Smooth muscle cell (in vitro differentiated cells): Measurements from ENCODE around the gene TRIM39. TPM values are rescaled to one million over a fixed set of nuclear protein-coding genes. Genes with fewer than 3 reads are reported as not detected.

Experiments
- DNase-seq: peaks from one replicate; lab custom pipeline; 2025; ENCODE audit not compliant: unreplicated experiment; lab: John Stamatoyannopoulos, UW
- H2AFZ ChIP-seq: fragments of 200-600 bp; sonication (generic); 2 replicates; pipeline ENCODE4 v1.6.0; 2016; ENCODE audit warnings: antibody characterized with exemption, low read depth, mild to moderate bottlenecking
- H3F3A ChIP-seq: fragments of 200-600 bp; sonication (generic); 2 replicates; pipeline ENCODE4 v1.6.0; 2017; ENCODE audit warnings: antibody characterized with exemption, low read depth
- H3K27ac ChIP-seq: fragments of 200-600 bp; sonication (generic); 2 replicates; pipeline ENCODE4 v1.5.1; 2016; ENCODE audit warnings: low read depth, mild to moderate bottlenecking
- H3K27me3 ChIP-seq: fragments of 200-600 bp; sonication (generic); 2 replicates; pipeline ENCODE4 v1.6.1; 2016; ENCODE audit warnings: low read depth, mild to moderate bottlenecking
- H3K36me3 ChIP-seq: fragments of 200-600 bp; sonication (generic); 2 replicates; pipeline ENCODE4 v1.5.1; 2016; ENCODE audit warnings: low read depth
- H3K4me1 ChIP-seq: fragments of 200-600 bp; sonication (generic); 2 replicates; pipeline ENCODE4 v1.5.1; 2016; ENCODE audit warnings: low read depth
- H3K4me2 ChIP-seq: fragments of 200-600 bp; sonication (generic); 2 replicates; pipeline ENCODE4 v1.6.0; 2016; ENCODE audit warnings: mild to moderate bottlenecking
- H3K4me3 ChIP-seq: fragments of 200-600 bp; sonication (generic); 2 replicates; pipeline ENCODE4 v1.5.1; 2016; ENCODE audit warnings: mild to moderate bottlenecking
- H3K79me2 ChIP-seq: fragments of 200-600 bp; sonication (generic); 2 replicates; pipeline ENCODE4 v1.6.0; 2016; ENCODE audit warnings: low read depth, mild to moderate bottlenecking
- H3K9ac ChIP-seq: fragments of 200-600 bp; sonication (generic); 2 replicates; pipeline ENCODE4 v1.6.0; 2016; ENCODE audit warnings: low read depth
- H3K9me3 ChIP-seq: fragments of 200-600 bp; sonication (generic); replicated peaks from 2 replicates; pipeline ENCODE4 v1.5.1; 2016; ENCODE audit warnings: low read depth
- H4K20me1 ChIP-seq: fragments of 200-600 bp; sonication (generic); 2 replicates; pipeline ENCODE4 v1.6.0; 2016; ENCODE audit warnings: low read depth
- WGBS: methylation state at CpG from one replicate; pipeline ENCODE4 v1.1.7; 2016; ENCODE audit warnings: low lambda C conversion rate; 5-methylcytosine and 5-hydroxymethylcytosine counted together
- polyA plus RNA-seq: library from polyadenylated mRNA; unstranded; fragments of >200 nt; fragmentation: Nextera tagmentation; extraction: Ambion mirVana; gene quantifications from 2 replicates; pipeline ENCODE4 v1.2.1, GENCODE V29; 2016
- total RNA-seq: library from RNA; depleted of rRNA; stranded (reverse); fragments of >200 nt; gene quantifications from 2 replicates; pipeline ENCODE4 v1.2.3, GENCODE V29; 2014
- TF ChIP-seq, protein P1 (sequence below): fragments of 200-600 bp; sonication (generic); IDR thresholded peaks from 2 replicates; pipeline ENCODE4 v1.5.1; 2017; ENCODE audit warnings: borderline replicate concordance, mild to moderate bottlenecking, antibody characterized with exemption; ENCODE audit not compliant: insufficient read depth, poor library complexity, severe bottlenecking

Gene TRIM39
- total and polyA plus RNA-seq, 2 experiments from 2014 or later = 12.4 to 22.6 TPM

DNA sequence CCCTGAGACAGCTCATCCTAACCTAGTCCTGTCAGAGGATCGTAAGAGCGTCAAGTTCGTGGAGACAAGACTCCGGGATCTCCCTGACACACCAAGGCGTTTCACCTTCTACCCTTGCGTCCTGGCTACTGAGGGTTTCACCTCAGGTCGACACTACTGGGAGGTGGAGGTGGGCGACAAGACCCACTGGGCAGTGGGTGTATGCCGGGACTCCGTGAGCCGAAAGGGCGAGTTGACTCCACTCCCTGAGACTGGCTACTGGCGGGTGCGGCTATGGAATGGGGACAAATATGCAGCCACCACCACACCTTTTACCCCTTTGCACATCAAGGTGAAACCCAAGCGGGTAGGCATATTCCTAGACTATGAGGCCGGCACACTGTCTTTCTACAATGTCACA is 15.0 kb downstream of the TRIM39 start:
- H3K4me3 ChIP-seq = no peak overlapping the region
- H3K9me3 ChIP-seq = no peaks in the 10 kb centered on the region
- H3K27ac ChIP-seq = no peak overlapping the region
- H3K9ac ChIP-seq = no peak overlapping the region
- H3F3A ChIP-seq = no peaks in the 10 kb centered on the region
- 96% methylated on average over 16 of the region's 16 CpGs for WGBS
- no peak overlapping the region for H2AFZ ChIP-seq
- peaks cover 15% of the 10 kb centered on the region for H3K36me3 ChIP-seq
- H4K20me1 ChIP-seq = no peaks in the 10 kb centered on the region
- no peaks in the 10 kb centered on the region for H3K79me2 ChIP-seq
- H3K4me2 ChIP-seq = no peak overlapping the region
- H3K27me3 ChIP-seq = no peaks in the 10 kb centered on the region
- no peaks in the 10 kb centered on the region for H3K4me1 ChIP-seq
- DNase-seq = no peak
- TF ChIP-seq, protein P1, sequence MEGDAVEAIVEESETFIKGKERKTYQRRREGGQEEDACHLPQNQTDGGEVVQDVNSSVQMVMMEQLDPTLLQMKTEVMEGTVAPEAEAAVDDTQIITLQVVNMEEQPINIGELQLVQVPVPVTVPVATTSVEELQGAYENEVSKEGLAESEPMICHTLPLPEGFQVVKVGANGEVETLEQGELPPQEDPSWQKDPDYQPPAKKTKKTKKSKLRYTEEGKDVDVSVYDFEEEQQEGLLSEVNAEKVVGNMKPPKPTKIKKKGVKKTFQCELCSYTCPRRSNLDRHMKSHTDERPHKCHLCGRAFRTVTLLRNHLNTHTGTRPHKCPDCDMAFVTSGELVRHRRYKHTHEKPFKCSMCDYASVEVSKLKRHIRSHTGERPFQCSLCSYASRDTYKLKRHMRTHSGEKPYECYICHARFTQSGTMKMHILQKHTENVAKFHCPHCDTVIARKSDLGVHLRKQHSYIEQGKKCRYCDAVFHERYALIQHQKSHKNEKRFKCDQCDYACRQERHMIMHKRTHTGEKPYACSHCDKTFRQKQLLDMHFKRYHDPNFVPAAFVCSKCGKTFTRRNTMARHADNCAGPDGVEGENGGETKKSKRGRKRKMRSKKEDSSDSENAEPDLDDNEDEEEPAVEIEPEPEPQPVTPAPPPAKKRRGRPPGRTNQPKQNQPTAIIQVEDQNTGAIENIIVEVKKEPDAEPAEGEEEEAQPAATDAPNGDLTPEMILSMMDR = no peak

DNA sequence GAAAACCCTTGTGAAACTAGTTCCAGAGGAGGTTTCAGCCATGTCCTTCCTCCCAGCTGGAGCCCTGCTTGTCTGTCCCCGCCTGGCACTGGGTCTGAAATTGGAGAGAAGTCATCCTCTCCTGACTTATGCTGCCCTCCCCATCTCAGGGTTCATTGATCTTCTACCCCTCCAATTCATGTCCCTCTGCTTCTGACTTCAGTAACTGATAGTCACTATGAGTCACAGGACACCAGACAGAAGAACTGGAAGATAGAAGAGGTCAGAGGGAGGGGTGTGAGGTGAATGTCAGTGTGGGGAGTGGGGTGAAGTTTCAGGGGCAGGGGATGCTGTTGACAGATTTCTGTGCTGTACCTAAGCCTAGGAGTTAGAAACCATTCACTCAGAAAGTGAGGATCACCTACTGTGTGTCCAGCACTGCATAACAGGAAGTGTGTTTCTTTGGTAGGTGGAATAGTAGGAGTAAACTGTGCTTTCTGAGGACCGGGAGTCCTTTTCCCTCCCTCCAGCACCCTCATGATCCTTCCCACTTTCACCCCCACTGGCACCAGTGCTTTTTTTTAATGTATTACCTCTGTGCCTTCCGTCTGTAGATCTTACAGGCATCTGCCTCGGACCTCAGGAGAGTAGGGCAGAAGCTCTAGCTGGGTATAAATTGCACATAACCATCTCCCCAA is 17.6 kb downstream of the TRIM39 start:
- Histone ChIP-seq H3K27ac (no peak overlapping the region), H3K4me1 (no peaks in the 10 kb centered on the region), H3K27me3 (no peaks in the 10 kb centered on the region), H3K4me3 (peak overlapping the region; percentile 77), H2AFZ (peak overlapping the region; percentile 5), H3K9ac (no peak overlapping the region), H3K4me2 (peak overlapping the region; percentile 84), H3K79me2 (no peaks in the 10 kb centered on the region), H3K9me3 (no peaks in the 10 kb centered on the region), H3K36me3 (no peaks in the 10 kb centered on the region), H3F3A (no peaks in the 10 kb centered on the region), H4K20me1 (no peaks in the 10 kb centered on the region)
- no peak for DNase-seq
- TF ChIP-seq, protein P1 = no peak
- WGBS = 53% methylated on average over 4 of the region's 4 CpGs

DNA sequence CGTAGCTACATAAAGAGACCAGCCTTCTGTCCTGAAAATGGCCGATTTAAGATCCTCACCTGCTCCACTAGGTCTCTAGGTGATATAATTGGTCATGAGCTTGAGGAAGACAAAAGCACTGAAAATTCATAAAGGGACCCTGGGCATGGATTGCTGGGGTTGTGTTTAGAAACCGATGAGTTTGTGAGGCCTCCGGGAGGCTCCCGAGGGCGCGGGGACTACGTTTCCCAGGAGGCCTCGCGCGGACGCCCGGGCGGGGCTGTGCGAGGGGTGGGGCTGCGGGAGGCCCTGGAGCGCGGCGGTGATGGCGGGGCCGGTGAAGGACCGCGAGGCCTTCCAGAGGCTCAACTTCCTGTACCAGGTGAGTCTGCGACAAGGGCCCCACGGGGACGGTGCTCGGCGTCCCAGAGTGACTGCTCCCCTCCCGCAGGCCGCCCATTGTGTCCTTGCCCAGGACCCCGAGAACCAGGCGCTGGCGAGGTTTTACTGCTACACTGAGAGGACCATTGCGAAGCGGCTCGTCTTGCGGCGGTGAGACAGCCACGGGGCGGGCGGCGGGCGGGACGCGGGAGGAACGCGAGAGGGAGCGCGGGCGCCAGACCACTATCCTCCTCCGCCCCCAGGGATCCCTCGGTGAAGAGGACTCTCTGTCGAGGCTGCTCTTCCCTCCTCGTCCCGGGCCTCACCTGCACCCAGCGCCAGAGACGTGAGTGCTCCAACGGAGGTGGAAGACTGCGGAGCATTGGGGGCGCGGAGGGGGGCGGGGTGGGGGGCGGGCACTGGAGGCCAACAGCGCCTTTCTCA is 18.3 kb downstream of the TRIM39 start, which contains the start of gene RPP21:
TSS of gene RPP21 (plus strand) at position 289 of the 804 bp plus-strand sequence. CDS start at position 305, 16 bp downstream.
- no peaks in the 10 kb centered on the region for H3K27me3 ChIP-seq
- no peaks in the 10 kb centered on the region for H3K4me1 ChIP-seq
- H3K9ac ChIP-seq = peak within 1 kb of the TSS; percentile 63
- H3K79me2 ChIP-seq = no peaks in the 10 kb centered on the region
- no peaks in the 10 kb centered on the region for H3K9me3 ChIP-seq
- H3K27ac ChIP-seq = peak within 1 kb of the TSS; percentile 42
- no peaks in the 10 kb centered on the region for H4K20me1 ChIP-seq
- no peaks in the 10 kb centered on the region for H3K36me3 ChIP-seq
- DNase-seq = peak; percentile 53
- H2AFZ ChIP-seq = peak within 1 kb of the TSS; percentile 71
- no peaks in the 10 kb centered on the region for H3F3A ChIP-seq
- peak within 1 kb of the TSS; percentile 84 for H3K4me2 ChIP-seq
- TF ChIP-seq, protein P1 = no peak
- peak within 1 kb of the TSS; percentile 77 for H3K4me3 ChIP-seq
- 4% methylated on average over 49 of the region's 64 CpGs for WGBS
